Lung (tissue), 12 donors: ENCODE results near the gene ANGEL2. TPM values are rescaled to one million over a fixed set of nuclear protein-coding genes. Genes with fewer than 3 reads are reported as not detected.
"Not testable (repeated sequence)": the region's sequence is repeated elsewhere in the genome, so short reads cannot be mapped to it uniquely, and the experiment has no call there.

ENCODE experiments used
- ATAC-seq: fragments of 200-7000 bp; cut with Tn5 transposase; one replicate; pipeline ENCODE4 v1.9.1; 2020; ENCODE audit warnings: moderate number of reproducible peaks; ENCODE audit not compliant: insufficient read depth, low FRiP score
- DNase-seq, 3 donors: peaks; one replicate each; pipeline ENCODE4 v3.0.0-alpha.2; 2013 to 2017
- H3K27ac ChIP-seq, 2 donors: one replicate each; pipeline ENCODE4 v1.5.1; 2013; ENCODE audit warnings: mild to moderate bottlenecking in 2 of 2, moderate library complexity in 2 of 2, control low read depth in 1 of 2, inconsistent platforms in 1 of 2, low read depth in 1 of 2, low read length in 1 of 2
- H3K27me3 ChIP-seq, 3 donors: one replicate each; pipeline ENCODE4 v1.5.1; 2013; ENCODE audit warnings: low read length in 2 of 3; ENCODE audit not compliant: control insufficient read depth in 3 of 3, insufficient read depth in 3 of 3
- H3K36me3 ChIP-seq, 4 donors: one replicate each; pipeline ENCODE4 v1.5.1; 2013; ENCODE audit warnings: low read length in 4 of 4, mild to moderate bottlenecking in 1 of 4, moderate library complexity in 1 of 4; ENCODE audit not compliant: control insufficient read depth in 4 of 4, insufficient read depth in 4 of 4
- H3K4me1 ChIP-seq, 5 donors: one replicate each; pipeline ENCODE4 v1.5.1; 2013; ENCODE audit warnings: low read length in 5 of 5, mild to moderate bottlenecking in 2 of 5, moderate library complexity in 1 of 5; ENCODE audit not compliant: control insufficient read depth in 5 of 5, insufficient read depth in 5 of 5
- H3K4me3 ChIP-seq: one replicate; pipeline ENCODE4 v1.5.1; 2013; ENCODE audit warnings: mild to moderate bottlenecking, control low read depth, moderate library complexity
- H3K9ac ChIP-seq, 2 donors: one replicate each; pipeline ENCODE4 v1.5.1; 2013; ENCODE audit warnings: low read length in 2 of 2, control low read depth in 1 of 2; ENCODE audit not compliant: insufficient read depth in 1 of 2
- H3K9me3 ChIP-seq, 4 donors: one replicate each; pipeline ENCODE4 v1.5.1; 2013; ENCODE audit warnings: low read length in 3 of 4, mild to moderate bottlenecking in 1 of 4, moderate library complexity in 1 of 4; ENCODE audit not compliant: control insufficient read depth in 4 of 4, insufficient read depth in 3 of 4
- WGBS, 2 donors: extraction: QIAGEN DNeasy Blood & Tissue Kit; methylation state at CpG; one replicate each; pipeline ENCODE4 v1.1.7; 2013; 5-methylcytosine and 5-hydroxymethylcytosine counted together
- polyA plus RNA-seq, 2 donors: library from polyadenylated mRNA; stranded (reverse); fragments of 200-250 nt; gene quantifications; one replicate each; pipeline ENCODE4 v1.2.1, GENCODE V29; 2013
- total RNA-seq, 2 donors: library from RNA; depleted of rRNA in 1 of 2; stranded (reverse); fragments of >200 nt in 1 of 2; gene quantifications; one replicate each; pipeline ENCODE4 v1.2.1, GENCODE V29; 2014 to 2021
- TF ChIP-seq, protein P1 (sequence below): IDR thresholded peaks from 2 replicates; pipeline ENCODE4 v1.5.1; 2012; ENCODE audit warnings: mild to moderate bottlenecking; ENCODE audit errors: control extremely low read depth, extremely low read depth
- donor health status: control.
- donor health status: control.
- donor health status: Bipolar disorder and iron deficiency.
- donor health status: healthy.
- donor health status: DM: yes; HTN: yes; CAD: no.

ANGEL2 gene
- total and polyA plus RNA-seq, 4 donors: 13.7 to 53.7 (median 29.0) TPM

DNA sequence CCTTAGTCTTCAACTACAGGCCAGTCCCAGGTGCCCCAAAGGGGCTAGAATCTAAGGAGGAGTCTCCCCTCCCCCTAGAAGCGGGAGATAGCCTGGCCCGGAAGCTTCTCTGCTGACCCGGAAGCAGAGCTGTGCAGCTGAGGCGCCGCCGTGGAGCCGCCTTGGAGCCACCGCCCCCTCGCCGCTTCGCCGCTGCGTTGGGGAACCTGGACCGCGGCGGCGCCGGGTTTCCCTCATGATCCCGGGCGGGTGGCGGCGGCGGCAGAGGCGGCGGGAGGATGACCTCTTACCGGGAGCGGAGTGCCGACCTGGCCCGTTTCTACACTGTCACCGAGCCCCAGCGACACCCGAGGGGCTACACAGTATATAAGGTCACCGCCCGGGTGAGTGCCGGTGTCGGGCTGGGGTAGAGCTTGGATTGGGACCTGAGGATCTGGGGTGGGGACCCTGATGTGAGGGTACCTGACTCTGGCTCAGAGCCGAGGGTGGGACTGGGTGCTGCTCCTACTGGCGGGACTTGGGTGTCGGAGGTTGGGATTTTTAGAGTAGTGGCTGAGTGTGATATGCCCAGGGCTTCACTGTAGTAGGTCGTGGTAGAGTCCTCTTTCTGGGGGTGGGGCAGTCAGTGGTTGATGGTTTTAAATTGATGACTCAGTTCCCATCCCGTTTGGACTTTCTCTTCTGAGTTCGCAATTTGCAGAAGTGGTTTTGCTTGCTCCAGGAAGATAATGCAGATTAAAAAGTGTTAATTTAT lies 35.6 kb upstream of the ANGEL2 start, which contains the start of gene RPS6KC1:
TSS of gene RPS6KC1 (plus strand) at position 115 of the 754 bp plus-strand sequence. CDS start at position 279, 164 bp downstream.
- H3K4me3 ChIP-seq: peak within 1 kb of the TSS; percentile 84
- WGBS, 2 donors: 0 to 1% methylated on average over 38 to 42 of the region's 42 CpGs
- H3K36me3 ChIP-seq: no peaks in the 10 kb centered on the region

DNA sequence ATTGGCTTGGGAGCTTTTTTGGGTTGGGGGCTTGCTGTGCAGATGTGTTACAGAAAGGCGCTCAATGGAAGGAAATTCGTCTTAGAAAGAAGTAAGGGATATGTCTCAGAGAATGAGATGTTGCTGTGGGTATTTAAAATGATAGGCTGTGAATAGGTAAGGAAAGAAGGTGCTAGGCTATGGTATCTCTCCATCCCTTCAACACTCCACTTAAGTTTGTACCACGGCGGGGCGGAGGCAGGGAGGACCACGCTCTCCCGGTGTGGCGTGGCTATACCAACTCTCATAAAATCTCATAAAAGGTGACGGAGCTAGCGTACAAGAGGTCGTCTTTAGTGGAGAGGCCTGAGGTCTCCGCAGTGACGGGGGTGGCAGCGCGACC lies 35.1 kb upstream of the ANGEL2 start:
- peaks cover 0 to 4% (median 3%) of the 10 kb centered on the region in 3 donors for H3K27me3 ChIP-seq
- H3K4me3 ChIP-seq: peak overlapping the region; percentile 84
- no peak for DNase-seq
- H3K27ac ChIP-seq: peak overlapping the region; percentile 82 to 83
- H3K4me1 ChIP-seq: peaks cover 0 to 17% (median 3%) of the 10 kb centered on the region in 5 donors
- no peak overlapping the region for H3K9ac ChIP-seq
- TF ChIP-seq, protein P1, sequence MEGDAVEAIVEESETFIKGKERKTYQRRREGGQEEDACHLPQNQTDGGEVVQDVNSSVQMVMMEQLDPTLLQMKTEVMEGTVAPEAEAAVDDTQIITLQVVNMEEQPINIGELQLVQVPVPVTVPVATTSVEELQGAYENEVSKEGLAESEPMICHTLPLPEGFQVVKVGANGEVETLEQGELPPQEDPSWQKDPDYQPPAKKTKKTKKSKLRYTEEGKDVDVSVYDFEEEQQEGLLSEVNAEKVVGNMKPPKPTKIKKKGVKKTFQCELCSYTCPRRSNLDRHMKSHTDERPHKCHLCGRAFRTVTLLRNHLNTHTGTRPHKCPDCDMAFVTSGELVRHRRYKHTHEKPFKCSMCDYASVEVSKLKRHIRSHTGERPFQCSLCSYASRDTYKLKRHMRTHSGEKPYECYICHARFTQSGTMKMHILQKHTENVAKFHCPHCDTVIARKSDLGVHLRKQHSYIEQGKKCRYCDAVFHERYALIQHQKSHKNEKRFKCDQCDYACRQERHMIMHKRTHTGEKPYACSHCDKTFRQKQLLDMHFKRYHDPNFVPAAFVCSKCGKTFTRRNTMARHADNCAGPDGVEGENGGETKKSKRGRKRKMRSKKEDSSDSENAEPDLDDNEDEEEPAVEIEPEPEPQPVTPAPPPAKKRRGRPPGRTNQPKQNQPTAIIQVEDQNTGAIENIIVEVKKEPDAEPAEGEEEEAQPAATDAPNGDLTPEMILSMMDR: no peak
- no peaks in the 10 kb centered on the region for H3K9me3 ChIP-seq
- H3K36me3 ChIP-seq: no peaks in the 10 kb centered on the region
- ATAC-seq: peak; percentile 45
- WGBS, 2 donors: 24 to 31% methylated on average over 15 of the region's 15 CpGs

More for the DNA sequence above, 35.6 kb upstream of the ANGEL2 start, which contains the start of gene RPS6KC1:
- TF ChIP-seq, protein P1: no peak
- H3K4me1 ChIP-seq: peaks cover 0 to 17% (median 3%) of the 10 kb centered on the region in 5 donors
- H3K9ac ChIP-seq: peak within 1 kb of the TSS in 1 of 2 donors; percentile 45
- H3K9me3 ChIP-seq: no peaks in the 10 kb centered on the region
- H3K27me3 ChIP-seq: peaks cover 0 to 4% (median 3%) of the 10 kb centered on the region in 3 donors
- DNase-seq (peak; percentile 84 to 86 (median 84)), ATAC-seq (peak; percentile 99)
- peak within 1 kb of the TSS; percentile 82 to 83 for H3K27ac ChIP-seq

DNA sequence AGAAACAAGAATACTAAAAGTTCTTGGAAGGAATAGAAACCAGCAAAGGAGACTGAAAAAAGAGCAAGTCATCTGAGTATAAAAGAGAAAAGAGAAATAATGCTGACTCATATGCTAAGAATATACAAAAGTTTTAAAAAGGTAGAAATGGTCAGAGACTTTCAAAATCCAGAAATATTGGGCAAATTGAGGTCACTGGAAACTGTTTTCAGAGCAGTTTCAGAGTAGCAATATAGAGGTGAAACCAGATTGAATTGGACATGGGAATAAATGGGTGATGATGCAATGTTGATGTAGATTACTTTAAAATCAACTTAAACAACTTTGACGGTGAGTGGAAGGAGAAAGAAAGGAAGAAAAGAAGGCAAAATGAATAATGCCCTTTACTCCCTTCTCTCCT lies 33.6 kb upstream of the ANGEL2 start:
- ATAC-seq (no peak), DNase-seq (no peak)
- Histone ChIP-seq H3K36me3 (no peaks in the 10 kb centered on the region), H3K4me1 (peaks cover 0 to 10% (median 3%) of the 10 kb centered on the region in 5 donors), H3K4me3 (no peak overlapping the region), H3K9me3 (no peaks in the 10 kb centered on the region), H3K9ac (no peak overlapping the region), H3K27me3 (peaks cover 0 to 4% (median 3%) of the 10 kb centered on the region in 3 donors), H3K27ac (no peak overlapping the region)
- TF ChIP-seq, protein P1: no peak
- WGBS, 2 donors: 63 to 68% methylated on average over 1 of the region's 1 CpG

DNA sequence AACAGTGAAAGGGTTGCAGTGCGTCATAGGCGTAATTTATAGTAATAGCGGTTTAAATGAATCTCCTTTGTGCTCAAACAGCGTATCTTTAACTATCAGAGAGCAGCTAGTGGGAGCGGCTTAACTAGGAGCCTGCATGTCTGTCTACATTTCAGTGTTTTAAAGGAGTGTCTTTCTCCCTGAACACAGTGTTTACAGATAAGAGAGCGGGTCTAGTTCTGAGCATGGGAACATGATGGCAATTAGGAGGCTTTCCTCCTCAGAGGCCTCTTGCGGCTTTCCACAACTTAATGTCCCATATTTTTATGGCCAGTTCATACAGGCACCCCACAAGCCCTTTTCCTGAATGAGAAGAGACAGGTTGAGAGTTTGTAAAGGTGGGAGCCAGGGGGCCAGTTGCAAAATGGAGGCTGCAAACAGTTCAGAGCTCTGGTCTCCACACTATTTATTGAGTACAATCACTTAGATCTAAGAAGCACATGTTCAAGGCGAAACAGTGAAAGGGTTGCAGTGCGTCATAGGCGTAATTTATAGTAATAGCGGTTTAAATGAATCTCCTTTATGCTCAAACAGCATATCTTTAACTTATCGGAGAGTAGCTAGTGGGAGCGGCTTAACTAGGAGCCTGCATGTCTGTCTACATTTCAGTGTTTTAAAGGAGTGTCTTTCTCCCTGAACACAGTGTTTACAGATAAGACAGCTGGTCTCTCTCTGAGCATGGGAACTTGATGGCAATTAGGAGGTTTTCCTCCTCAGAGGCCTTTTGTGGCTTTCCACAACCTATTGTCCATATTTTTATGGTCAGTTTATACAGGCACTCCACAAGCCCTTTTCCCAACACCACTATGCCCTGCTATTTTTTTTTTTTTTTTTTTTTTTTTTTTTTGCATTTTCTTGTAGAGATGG lies 29.9 kb upstream of the ANGEL2 start:
- not testable (repeated sequence) for H3K9ac ChIP-seq, H3K4me3 ChIP-seq, ATAC-seq, H3K4me1 ChIP-seq, H3K27me3 ChIP-seq, H3K36me3 ChIP-seq, H3K9me3 ChIP-seq, H3K27ac ChIP-seq
- WGBS, 2 donors: 91 to 92% methylated on average over 13 of the region's 13 CpGs
- DNase-seq: peak in 2 of 3 donors; percentile 9 to 11
